HepG2 (cell line): ENCODE results near the gene PIP5KL1. TPM values are rescaled to one million over a fixed set of nuclear protein-coding genes. Genes with fewer than 3 reads are reported as not detected.

Source experiments
- ATF1 ChIP-seq: IDR thresholded peaks from 2 replicates; pipeline ENCODE4 v1.6.1; 2016; ENCODE audit warnings: mild to moderate bottlenecking, control low read depth
- ATF7-NPFF ChIP-seq: sonication (generic); formaldehyde crosslinking; IDR thresholded peaks from 2 replicates; pipeline ENCODE4 v1.8.1; 2023; ENCODE audit warnings: mild to moderate bottlenecking, low read depth, missing genetic modification reagents, moderate library complexity
- CC2D1A ChIP-seq: sonication (generic); formaldehyde crosslinking; IDR thresholded peaks from 2 replicates; pipeline ENCODE4 v1.8.1; 2023; ENCODE audit warnings: mild to moderate bottlenecking, missing genetic modification reagents
- E2F1 ChIP-seq: sonication (generic); formaldehyde crosslinking; IDR thresholded peaks from 2 replicates; pipeline ENCODE4 v1.5.0; 2020; ENCODE audit warnings: missing genetic modification reagents
- ESRRA ChIP-seq: sonication (generic); formaldehyde crosslinking; IDR thresholded peaks from 2 replicates; pipeline ENCODE4 v1.5.1; 2020; ENCODE audit warnings: mild to moderate bottlenecking, low read depth, missing genetic modification reagents
- FOXC1 ChIP-seq: sonication (generic); formaldehyde crosslinking; IDR thresholded peaks from 2 replicates; pipeline ENCODE4 v1.8.0; 2022; ENCODE audit warnings: mild to moderate bottlenecking, missing genetic modification reagents, borderline replicate concordance
- HNF1B ChIP-seq: sonication (generic); formaldehyde crosslinking; IDR thresholded peaks from 2 replicates; pipeline ENCODE4 v1.5.1; 2020; ENCODE audit warnings: mild to moderate bottlenecking, moderate library complexity, missing genetic modification reagents
- NFRKB ChIP-seq: fragments of 450-650 bp; IDR thresholded peaks from 2 replicates; pipeline ENCODE4 v1.6.1; 2017
- NR0B2 ChIP-seq: sonication (generic); formaldehyde crosslinking; IDR thresholded peaks from 2 replicates; pipeline ENCODE4 v1.4.0; 2020; ENCODE audit warnings: mild to moderate bottlenecking, missing genetic modification reagents
- SP1 ChIP-seq, 2 experiments: fragments of 450-650 bp in 1 of 2; sonication (generic) in 1 of 2; formaldehyde crosslinking in 1 of 2; IDR thresholded peaks; 2 replicates each; pipeline versions ENCODE4 v1.4.0 to v1.6.1; 2016 to 2020; ENCODE audit warnings: missing genetic modification reagents in 1 of 2
- SPEN ChIP-seq: sonication (generic); formaldehyde crosslinking; IDR thresholded peaks from 2 replicates; pipeline ENCODE4 v1.5.1; 2020; ENCODE audit warnings: low read depth, mild to moderate bottlenecking, missing genetic modification reagents
- TFE3 ChIP-seq: IDR thresholded peaks from 2 replicates; pipeline ENCODE4 v1.6.1; 2016
- ZNF274 ChIP-seq: sonication (generic); formaldehyde crosslinking; IDR thresholded peaks from 2 replicates; pipeline ENCODE4 v1.5.1; 2020; ENCODE audit warnings: mild to moderate bottlenecking, missing genetic modification reagents
- ZNF430 ChIP-seq: sonication (generic); formaldehyde crosslinking; IDR thresholded peaks from 2 replicates; pipeline ENCODE4 v1.9.0; 2021; ENCODE audit warnings: mild to moderate bottlenecking, missing genetic modification reagents
- ZNF496 ChIP-seq: sonication (generic); formaldehyde crosslinking; IDR thresholded peaks from 2 replicates; pipeline ENCODE4 v1.8.1; 2023; ENCODE audit warnings: mild to moderate bottlenecking, moderate library complexity, missing genetic modification reagents; ENCODE audit not compliant: insufficient replicate concordance
- ZNF512B ChIP-seq: sonication (generic); formaldehyde crosslinking; IDR thresholded peaks from 2 replicates; pipeline ENCODE4 v1.5.1; 2020; ENCODE audit warnings: missing genetic modification reagents, mild to moderate bottlenecking, borderline replicate concordance
- ZNF570 ChIP-seq: sonication (generic); formaldehyde crosslinking; IDR thresholded peaks from 2 replicates; pipeline ENCODE4 v1.4.0; 2020; ENCODE audit warnings: mild to moderate bottlenecking, missing genetic modification reagents, borderline replicate concordance
- ZNF788 ChIP-seq: sonication (generic); formaldehyde crosslinking; IDR thresholded peaks from 2 replicates; pipeline ENCODE4 v1.5.0; 2020; ENCODE audit warnings: mild to moderate bottlenecking, missing genetic modification reagents, borderline replicate concordance
- ZNF790 ChIP-seq: sonication (generic); formaldehyde crosslinking; IDR thresholded peaks from 2 replicates; pipeline ENCODE4 v1.8.0; 2022; ENCODE audit warnings: missing genetic modification reagents, mild to moderate bottlenecking, borderline replicate concordance
- ZUFSP ChIP-seq: sonication (generic); formaldehyde crosslinking; IDR thresholded peaks from 2 replicates; pipeline ENCODE4 v1.9.0; 2021; ENCODE audit warnings: missing genetic modification reagents, mild to moderate bottlenecking, borderline replicate concordance
- polyA plus RNA-seq, 8 experiments: library from polyadenylated mRNA; depleted of rRNA in 3 of 8; stranded (reverse) in 7 of 8; unstranded in 1 of 8; fragments of >200 nt; fragmentation: Illumina TruSeq in 4 of 8; extraction: Trizol in 4 of 8; gene quantifications; 2 replicates each; pipeline versions ENCODE4 v1.2.1 to v1.2.3, GENCODE V29; 2011 to 2016; ENCODE audit warnings: low read depth in 4 of 8, missing spikeins in 1 of 8, mixed read lengths in 1 of 8; ENCODE audit not compliant: insufficient read depth in 1 of 8
- total RNA-seq, 5 experiments: library from RNA; depleted of rRNA; stranded (reverse); fragments of >200 nt; fragmentation: Illumina TruSeq; extraction: Trizol; gene quantifications; 2 replicates each; pipeline ENCODE4 v1.2.3, GENCODE V29; 2016; ENCODE audit warnings: low read depth in 1 of 5

PIP5KL1 gene
- total and polyA plus RNA-seq, 2 of the 13 experiments (the other 11 are each of a cell fraction or from before 2014, with no cell fraction given) = 0.20 to 0.49 TPM

- TF ChIP-seq TFE3 (CRISPR knock-in tag) (no peak), ATF7-NPFF (CRISPR knock-in tag) (no peak; the same call in 1 of the 2 replicates), HNF1B (CRISPR knock-in tag) (no peak), ZNF496 (CRISPR knock-in tag) (no peak), ZNF512B (CRISPR knock-in tag) (no peak), NFRKB (no peak), ESRRA (CRISPR knock-in tag) (0 out of 2 replicates have a peak, but pooled peaks have one; percentile 26), SP1 (IDR thresholded peaks at IDR 0.05) (no peak), SP1 (CRISPR knock-in tag; IDR thresholded peaks at IDR 0.05) (no peak), ZNF570 (CRISPR knock-in tag) (no peak), NR0B2 (CRISPR knock-in tag) (no peak), ZNF430 (no peak), ZNF790 (CRISPR knock-in tag) (no peak), SPEN (peak; percentile 61; the same call in 1 of the 2 replicates), ZNF274 (CRISPR knock-in tag) (no peak), E2F1 (CRISPR knock-in tag) (no peak), ZNF788 (0 out of 2 replicates have a peak, but pooled peaks have one; percentile 6), ZUFSP (CRISPR knock-in tag) (no peak), ATF1 (CRISPR knock-in tag) (no peak), FOXC1 (CRISPR knock-in tag) (peak; percentile 78; the same call in 1 of the 2 replicates), CC2D1A (CRISPR knock-in tag) (no peak)
These were observed 53.0 kb downstream of the PIP5KL1 start, which contains the start of gene AK1 (continued) for GRCh38 chr9:127877566-127877998.
